ENCODE results near the gene RBM10.

The RBM10 gene

DNA sequence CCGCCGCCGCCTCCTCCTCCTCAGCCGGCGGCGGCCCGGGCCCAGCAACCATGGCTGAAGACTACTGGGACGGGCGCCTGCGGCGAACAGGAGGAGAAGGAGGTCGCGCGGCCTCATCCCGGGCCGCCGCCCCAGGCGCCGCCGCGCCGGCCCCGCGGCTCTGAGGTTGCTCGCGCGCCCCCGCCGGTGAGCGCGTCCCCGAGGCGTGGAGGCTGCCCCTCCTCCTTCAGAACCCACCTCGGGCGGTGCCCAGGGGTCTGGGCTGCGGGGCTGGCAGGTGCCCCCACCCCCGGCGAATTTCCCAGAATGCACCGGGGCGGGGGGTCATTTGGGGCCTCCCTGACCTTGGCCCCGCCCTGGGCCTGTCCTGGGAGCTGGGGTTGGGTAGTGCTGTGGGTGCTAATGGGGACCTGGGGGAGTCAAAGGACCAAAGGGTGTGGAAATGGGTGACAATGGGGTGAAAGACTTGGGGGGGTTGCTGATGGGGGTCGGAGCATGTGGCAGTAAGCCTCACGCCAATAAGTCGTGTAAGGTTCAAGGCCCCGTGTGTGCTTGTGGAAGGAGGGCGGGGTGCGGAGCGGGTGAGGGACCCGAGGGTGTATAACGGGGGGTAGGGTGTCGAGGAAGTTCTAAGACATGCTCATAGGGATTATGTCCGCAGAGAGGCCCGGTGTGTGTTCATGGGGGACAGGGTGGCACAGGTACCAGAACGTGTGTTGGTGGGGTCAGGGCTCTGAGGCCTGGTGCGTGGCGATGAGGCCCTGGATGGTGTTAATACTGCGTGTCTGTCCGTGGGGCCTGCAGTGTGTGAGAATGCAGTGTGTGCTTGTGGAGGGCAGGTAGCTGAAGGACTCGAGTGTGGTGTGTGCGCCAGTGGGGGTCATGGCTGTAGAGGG is 74.1 kb downstream of the RBM10 start:
- no peak for DNase-seq

DNA sequence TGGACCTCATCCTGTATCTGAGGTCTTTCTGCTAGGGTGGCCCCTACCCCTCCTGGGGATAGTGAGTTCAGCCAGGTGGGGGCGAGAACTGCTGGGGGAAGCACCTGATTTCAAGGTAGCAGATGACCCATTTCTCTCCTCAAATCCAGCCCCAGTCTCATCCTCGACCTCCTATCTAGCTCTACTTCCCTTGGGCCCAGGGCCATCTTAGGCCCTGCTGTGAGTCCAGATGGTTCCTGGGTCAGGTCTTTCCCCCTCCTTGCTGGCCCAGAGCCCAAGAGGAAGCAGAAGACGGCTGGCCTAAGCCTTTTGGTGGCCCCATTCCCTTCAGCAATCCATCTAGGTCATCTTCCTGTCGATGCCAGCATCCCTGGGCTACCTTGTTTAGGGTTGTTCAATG is 76.7 kb downstream of the RBM10 start:
- no peak for DNase-seq

DNA sequence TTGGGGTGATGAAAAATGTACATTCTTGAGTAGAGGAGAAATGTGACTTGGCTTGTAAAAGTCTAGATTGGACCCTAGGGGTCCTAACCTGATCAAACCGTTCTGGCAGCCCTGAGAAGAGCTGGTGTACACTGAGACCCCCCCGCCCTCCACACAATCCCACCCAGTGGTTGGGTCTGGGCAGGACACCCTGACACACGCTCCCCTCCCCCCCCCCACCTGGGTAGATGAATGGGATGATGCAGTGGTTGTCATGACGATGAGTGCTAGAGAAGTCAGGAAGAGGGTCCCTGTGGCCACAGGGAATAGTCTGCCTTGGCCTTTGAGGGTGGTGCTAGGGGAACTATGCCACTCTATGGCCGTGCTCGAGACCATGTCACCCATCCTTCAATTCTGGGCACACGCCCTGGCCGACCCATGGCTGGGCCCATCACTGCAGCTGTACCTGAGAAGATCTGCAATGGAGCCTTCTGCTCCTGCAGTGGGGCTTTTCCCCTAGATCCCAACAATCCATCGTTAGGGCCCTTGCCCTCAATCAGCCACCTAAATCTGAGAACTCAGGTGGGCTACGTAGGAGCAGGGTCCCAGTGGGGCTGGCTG is 77.8 kb downstream of the RBM10 start:
- no peak for DNase-seq

DNA sequence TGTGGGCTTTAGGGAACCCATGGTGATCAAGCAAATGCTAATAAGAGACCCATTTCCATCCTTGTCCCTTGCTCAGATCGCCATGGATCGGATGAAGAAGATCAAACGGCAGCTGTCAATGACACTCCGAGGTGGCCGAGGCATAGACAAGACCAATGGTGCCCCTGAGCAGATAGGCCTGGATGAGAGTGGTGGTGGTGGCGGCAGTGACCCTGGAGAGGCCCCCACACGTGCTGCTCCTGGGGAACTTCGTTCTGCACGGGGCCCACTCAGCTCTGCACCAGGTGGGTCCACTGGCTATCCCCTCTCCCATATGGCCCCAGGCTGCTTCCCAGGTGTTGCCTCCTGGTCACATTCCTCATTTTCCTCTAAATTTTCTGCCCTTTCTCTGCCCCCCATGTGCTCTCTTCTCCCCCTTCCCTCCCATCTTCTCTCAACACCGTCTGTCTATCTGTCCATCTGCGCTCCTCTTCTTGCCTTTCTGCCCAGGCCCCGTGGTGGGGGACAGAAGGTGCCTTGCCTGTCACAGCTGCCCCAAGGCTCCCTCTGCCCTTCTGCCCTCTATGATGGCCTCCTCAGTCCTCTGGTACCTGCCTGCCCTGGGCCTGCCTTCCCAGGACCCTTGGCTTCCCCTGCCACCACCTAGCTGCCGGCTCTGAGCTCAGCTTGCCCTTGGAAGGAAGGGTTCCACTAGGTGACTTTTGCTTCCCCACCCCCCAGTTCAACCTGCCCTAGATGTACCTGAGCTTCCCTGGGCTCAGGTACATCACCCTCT is 78.6 kb downstream of the RBM10 start:
- no peak for DNase-seq

DNA sequence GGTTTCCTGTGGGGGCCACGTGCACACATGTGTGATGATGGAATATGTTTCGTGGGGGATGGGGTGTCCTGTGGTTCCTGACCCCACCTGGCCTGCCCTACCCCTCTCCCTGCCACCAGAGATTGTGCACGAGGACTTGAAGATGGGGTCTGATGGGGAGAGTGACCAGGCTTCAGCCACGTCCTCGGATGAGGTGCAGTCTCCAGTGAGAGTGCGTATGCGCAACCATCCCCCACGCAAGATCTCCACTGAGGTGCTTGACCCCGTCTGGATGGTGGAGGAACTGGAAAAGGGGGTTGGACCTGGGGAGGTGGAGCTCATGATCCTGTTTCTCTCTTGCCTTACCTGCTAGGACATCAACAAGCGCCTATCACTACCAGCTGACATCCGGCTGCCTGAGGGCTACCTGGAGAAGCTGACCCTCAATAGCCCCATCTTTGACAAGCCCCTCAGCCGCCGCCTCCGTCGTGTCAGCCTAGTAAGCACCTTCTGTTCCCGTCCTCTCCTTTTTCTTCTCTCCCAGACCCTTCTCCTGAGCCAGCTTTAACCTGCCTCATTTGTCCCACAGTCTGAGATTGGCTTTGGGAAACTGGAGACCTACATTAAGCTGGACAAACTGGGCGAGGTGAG is 79.4 kb downstream of the RBM10 start:
- DNase-seq: no peak

DNA sequence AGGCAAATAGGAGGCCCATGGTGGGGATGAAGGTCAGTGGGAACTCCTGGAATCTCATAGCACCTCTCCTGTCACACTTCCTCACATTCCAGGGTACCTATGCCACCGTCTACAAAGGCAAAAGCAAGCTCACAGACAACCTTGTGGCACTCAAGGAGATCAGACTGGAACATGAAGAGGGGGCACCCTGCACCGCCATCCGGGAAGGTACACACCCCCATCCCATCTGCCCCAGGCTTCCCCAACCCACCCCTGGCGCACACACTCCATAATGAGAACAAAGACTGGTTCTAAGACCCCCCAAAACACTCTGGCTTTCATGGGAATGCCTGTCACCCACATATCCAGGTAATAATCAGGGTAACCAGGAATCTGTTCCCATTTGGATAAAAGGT is 79.9 kb downstream of the RBM10 start:
- DNase-seq: no peak

DNA sequence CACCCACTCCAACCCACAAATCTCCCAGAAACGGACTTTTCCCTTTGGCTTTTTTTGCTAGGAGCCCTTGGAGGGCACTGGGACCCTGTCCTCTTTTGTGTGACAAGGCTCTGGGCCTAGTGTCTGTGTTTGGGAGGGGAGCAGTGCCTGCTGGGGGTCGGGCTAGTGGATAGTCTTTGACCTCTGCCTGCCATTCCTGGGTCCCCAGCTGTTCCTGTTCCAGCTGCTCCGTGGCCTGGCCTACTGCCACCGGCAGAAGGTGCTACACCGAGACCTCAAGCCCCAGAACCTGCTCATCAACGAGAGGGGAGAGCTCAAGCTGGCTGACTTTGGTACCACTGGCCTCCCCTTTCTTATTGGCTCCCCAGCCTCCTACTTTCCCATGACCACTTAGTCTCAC is 81.0 kb downstream of the RBM10 start:
- no peak for DNase-seq

DNA sequence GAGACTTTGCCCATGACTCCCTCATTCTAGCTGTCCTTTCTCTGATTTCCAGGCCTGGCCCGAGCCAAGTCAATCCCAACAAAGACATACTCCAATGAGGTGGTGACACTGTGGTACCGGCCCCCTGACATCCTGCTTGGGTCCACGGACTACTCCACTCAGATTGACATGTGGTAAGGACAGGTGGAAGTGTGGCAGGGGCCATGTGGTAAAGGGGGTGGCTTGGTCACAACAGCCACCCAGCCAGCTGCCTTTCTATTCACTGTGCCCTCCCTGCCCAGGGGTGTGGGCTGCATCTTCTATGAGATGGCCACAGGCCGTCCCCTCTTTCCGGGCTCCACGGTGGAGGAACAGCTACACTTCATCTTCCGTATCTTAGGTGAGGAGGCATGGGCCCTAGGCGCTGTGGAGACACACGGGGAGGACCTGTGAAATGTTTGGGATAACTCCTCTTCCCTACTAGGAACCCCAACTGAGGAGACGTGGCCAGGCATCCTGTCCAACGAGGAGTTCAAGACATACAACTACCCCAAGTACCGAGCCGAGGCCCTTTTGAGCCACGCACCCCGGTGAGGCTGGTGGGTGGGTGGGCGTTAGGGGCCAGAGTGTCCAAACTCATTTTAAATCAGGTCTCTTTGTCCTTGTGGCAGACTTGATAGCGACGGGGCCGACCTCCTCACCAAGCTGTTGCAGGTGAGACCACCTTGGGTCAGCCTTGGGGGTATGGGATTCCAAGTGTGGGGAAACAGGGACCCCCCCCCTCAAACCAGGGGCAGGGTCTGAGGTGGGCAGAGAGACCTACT is 81.7 kb downstream of the RBM10 start:
- no peak for DNase-seq

DNA sequence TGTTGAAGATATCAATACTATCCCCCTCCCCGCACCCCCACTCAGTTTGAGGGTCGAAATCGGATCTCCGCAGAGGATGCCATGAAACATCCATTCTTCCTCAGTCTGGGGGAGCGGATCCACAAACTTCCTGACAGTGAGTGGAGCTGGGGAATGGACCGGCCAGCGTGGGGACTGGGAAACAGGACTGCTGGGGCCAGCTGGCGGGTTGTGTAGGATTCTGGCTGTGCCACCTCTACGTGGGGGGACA is 82.2 kb downstream of the RBM10 start:
- no peak for DNase-seq

DNA sequence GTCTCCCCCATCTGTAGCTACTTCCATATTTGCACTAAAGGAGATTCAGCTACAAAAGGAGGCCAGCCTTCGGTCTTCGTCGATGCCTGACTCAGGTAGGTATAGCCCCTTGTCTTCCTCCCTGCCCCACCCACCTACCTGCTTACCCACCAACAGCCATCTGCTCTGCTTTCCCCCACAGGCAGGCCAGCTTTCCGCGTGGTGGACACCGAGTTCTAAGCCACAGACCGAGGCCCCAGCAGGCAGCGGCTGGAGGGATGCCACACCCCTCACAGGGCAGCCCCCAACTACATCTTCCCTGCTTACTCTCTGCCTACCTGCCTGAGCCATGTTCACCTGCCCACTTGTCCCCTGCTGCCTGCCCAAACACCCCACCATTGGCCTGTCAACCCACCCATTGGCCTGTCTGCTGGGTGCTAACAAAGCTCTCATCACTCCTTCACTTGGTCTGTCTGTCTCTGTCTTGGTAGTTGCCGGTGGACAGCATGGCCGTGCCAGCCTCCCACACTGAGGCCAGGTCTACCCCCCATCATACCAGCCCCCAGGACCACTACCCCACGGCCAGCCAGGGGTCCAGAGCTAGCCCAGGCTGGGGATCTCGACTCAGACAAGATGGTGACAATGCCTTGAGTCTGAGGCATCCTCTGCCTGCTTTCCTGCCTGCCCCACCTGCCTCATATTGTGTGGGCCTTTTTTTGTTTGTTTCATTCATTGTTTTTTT is 83.7 kb downstream of the RBM10 start:
- DNase-seq: no peak

DNA sequence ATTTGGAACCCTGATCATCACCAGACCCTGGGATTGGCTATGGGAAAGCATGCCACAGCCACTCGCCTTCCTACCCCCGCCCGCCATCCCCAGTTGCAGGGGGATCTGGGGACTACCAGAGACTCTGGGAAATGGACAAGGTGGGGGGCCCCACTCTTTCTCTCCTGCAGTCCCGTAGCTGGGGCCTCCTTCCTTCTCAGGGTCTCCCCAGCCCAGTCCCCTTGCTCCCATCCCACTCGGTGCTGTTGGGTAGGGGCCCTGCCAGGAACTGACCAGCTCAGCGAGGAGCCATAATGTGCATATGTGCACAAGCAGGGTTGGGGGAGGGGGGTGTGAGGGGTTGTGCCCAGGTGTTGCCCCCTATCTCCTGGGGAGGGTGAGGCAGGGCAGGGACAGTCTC is 84.4 kb downstream of the RBM10 start:
- DNase-seq: no peak

DNA sequence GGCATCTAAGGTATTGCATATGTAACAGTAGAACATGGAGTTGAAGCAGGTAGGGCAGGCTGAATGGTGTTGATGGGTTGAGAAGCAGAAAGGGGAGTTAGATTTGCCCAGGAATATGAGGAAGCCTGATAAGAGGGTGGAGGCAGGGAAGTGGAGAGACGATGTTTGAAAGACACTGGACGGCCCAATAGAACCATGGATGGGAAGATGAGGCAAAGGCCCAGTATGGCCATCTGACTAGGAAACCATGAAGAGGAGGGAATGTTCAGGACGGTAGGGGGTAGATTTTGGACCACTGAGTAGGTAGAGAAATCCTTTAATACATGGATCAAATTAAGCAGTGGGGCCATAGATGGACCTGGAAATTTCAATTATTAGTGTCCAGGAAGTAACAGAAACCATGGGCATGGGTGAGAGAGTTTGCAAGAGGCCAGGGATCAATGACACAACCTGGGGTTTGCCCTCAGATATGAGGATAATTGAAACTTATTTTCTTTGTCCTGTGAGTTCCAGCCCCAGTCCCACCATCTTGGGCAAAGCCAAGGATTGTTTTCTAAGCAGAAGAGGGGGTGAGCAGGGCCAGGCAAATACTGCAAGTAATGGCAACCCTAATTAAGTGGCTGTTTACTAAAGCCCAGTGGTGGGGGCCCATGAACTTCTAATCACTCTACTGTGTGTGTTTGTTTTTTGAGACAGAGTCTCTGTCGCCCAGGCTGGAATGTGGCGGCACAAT is 85.3 kb downstream of the RBM10 start:
- no peak for DNase-seq

DNA sequence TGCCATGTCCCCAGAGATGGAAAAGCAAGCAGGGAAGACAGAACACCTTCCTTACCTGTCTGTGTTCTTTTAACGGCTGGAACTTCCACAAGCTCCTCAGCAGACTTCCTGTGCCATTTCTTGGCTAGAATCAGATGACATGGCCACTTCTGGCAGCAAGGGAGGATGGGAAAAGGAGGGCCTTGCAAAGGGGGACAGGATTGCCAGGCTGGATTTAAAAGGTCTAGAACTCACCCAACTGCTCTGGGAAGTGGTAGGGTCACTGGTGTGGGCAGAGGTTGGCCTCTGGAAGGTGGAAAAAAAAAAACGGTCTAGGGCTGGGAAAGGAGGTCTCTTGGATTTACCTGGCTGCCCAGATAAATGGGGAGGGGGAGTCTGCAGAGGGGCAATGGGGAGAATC is 86.1 kb downstream of the RBM10 start:
- DNase-seq: no peak

DNA sequence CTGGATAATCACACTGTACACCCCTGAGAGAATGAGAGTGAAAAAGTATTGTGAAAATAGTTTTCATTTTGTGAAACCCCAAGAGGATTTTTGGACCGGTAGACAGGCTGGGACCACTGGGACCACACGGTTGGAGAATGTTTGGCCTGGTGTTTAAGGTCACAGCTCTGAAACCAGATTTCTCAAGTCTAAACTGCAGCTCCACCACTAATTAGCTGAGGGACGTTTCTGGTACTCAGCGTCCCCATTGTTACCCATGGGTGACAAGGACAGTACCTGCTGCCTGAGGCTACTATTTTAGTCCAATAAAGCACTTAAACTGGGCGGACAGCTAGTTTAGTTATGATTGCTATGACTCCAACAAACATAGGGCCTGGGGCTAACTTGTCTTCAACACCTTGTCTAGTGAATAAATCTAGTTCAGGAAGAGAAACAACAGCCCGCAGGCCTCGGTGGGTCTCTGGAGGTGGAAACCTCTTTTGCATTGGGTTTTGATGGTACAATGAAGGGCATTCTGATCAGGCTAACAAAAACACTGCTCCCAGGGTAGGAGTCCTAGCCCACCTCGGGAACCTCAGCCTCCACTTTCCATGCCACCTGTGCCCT is 87.3 kb downstream of the RBM10 start:
- DNase-seq: no peak

DNA sequence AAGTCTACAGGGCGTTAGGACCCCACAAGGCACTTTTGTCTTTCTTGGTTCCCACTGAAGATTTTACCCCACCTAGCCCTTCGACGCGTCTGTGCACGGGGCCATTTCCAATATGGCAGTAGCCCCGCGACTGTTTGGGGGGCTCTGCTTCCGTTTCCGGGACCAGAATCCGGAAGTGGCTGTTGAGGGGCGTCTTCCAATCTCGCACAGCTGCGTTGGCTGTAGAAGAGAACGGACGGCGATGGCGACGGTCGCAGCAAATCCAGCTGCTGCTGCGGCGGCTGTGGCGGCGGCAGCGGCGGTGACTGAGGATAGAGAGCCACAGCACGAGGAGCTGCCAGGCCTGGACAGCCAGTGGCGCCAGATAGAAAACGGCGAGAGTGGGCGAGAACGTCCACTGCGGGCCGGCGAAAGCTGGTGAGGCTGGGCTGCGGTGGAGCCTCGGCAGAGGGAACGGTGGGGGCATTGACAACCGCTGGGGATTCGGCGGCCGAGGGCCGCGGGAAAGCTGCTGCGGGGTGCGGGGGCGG is 87.8 kb downstream of the RBM10 start, which contains the start of gene USP11:
Gene USP11, plus strand, starts transcription at position 207 of the 530 bp plus-strand sequence. Its CDS starts 35 bp downstream, at position 242.
- DNase-seq: no peak

DNA sequence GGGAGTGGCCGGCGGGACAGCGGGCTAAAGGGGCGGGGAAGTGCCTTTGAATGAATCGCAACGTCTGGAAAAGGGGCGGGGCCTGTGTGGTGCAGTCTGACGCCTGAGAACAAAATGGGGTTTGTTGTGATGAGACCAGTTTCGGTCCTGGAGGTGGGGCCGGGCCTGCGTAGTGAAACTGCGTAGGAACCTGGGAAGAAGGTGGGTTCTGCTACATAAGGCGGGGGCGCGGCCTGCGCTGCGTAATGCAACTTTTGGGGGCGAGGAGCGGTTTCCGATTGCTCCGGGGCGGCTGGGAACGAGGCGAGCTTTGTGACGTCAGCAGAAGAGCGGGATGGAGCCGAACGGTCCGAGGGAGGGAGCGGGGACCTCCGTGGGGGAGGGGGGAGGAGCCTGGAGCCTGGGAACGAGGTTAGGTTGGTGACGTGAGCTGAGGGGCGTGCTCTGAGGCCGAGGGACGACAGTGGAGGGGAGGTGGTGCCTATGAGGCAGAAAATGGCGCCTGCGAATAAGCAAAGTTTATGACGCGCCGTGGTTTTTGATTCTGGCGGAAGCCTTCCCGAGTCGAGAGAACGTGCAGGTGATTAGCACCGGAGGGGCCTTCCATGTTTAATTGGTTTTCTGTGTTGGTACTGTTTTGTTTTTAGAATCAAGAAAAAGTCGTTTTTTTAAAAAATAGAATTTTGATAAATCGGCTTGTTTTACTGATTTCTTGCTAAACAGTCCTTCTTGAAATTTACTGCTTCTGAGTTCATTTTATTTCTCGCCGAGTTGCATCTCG is 88.5 kb downstream of the RBM10 start:
- DNase-seq: peak; percentile 36 to 71

DNA sequence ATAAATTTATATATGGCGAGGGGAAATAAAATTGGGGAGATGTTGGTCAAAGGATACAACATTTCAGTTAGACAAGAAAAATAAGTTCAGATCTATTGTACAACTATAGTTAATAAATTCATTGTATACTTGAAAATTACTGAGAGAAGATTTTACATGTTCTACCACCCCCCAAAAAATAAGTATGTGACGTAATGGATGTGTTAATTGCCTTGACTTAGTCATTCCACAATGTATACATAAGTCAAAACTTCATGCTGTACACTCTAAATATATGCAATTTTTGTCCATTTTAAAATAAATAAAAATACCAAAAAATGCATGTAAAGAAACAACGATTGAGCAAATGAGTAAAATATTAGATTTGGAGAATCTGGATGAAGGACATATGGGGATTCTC is 89.6 kb downstream of the RBM10 start:
- no peak for DNase-seq

DNA sequence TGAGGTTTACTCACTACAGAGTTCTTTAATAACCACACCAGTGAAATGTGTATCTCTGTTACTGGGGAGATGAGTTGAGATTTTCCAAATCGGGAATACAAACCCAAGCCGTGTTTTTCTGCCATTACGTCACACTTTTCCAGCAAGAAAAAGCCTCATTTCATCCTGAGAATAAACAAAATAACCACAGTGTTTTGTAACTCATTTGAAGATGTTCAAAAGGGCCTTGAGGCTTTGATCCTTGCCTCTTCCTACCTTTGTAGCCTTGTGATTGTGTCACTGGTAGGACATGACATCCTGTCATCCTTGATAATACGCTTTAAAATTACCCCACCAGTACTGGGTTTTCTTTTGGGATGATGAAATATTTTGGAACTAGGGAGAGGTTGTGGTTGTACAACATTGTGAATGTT is 90.7 kb downstream of the RBM10 start:
- DNase-seq: no peak
